Stimulated activated CD8-positive, alpha-beta memory T cell treated with anti-CD3 and anti-CD28 coated beads, Interleukin-15, amount 100 ng/mL, for 48 hours (primary cell): ENCODE results near the gene CEP350.

Experiments used
- DNase-seq, 2 donors: peaks; one replicate each; pipeline ENCODE4 v3.0.0-alpha.2; 2020; ENCODE audit warnings: low read depth in 2 of 2

Gene CEP350

GRCh38 chr1:180155182-180155682, 200.6 kb downstream of the CEP350 start:
- DNase-seq = no peak

DNA sequence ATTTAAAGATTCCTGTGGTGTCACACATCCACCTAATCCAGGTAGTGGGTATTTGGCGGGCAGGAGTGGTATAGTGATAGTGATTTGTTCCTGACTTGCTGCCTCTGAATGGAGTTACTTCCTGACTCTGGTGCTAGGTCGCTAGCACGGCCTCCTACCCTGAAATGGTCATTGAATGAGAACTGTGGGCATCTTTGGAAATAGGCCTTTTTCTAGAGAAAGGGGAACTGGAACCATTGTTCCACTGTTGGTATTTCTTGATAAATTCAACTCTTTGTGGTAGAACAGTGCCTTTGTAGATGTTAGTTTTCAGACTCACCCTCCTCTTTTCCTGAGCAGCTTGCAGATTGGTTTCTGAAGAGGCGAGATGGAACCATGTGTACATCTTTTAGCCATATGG, 201.6 kb downstream of the CEP350 start:
- DNase-seq = no peak

DNA sequence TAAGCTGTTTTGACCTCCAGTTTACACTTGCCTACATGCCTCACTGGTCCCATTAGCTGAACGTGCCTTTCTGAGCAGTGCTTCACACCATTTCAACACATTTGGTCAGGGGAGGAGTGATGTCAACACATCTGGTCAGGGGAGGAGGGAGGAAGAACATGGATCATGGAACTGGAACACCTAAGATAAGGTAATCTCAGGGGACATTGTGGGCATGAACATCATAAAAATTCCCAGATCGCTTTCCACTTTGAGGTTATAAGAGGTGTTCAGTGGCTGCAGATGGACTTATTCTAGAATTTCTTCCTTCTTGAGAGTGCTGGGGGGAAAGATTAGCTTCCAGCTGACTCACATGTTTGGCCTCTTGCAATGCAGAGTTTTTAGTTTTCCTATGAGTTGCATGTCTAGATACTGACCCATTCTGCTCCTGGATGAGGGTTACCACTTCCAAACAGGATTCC, 202.1 kb downstream of the CEP350 start:
- no peak for DNase-seq

DNA sequence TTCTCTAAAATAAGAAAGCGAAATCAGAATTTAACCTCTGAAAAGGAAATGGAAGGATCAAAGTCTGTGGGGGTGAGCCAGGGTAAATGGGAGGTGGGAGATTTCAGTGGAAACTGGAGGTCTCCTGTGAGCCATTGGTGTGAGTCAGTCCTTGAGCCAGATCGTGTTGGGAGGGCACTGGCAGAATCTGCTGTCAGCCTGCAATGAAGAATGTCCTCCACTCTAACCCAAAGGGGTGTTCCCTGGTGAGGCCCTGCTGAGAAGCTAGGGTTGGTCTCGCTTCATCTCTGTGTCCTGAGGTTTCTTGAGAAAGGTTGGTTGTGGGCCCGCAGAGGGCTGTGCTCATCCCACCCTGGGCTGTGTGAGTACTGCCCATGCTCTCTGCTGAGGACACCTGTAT, 202.5 kb downstream of the CEP350 start:
- no peak for DNase-seq

GRCh38 chr1:180157576-180158057, 203.0 kb downstream of the CEP350 start:
- no peak for DNase-seq

DNA sequence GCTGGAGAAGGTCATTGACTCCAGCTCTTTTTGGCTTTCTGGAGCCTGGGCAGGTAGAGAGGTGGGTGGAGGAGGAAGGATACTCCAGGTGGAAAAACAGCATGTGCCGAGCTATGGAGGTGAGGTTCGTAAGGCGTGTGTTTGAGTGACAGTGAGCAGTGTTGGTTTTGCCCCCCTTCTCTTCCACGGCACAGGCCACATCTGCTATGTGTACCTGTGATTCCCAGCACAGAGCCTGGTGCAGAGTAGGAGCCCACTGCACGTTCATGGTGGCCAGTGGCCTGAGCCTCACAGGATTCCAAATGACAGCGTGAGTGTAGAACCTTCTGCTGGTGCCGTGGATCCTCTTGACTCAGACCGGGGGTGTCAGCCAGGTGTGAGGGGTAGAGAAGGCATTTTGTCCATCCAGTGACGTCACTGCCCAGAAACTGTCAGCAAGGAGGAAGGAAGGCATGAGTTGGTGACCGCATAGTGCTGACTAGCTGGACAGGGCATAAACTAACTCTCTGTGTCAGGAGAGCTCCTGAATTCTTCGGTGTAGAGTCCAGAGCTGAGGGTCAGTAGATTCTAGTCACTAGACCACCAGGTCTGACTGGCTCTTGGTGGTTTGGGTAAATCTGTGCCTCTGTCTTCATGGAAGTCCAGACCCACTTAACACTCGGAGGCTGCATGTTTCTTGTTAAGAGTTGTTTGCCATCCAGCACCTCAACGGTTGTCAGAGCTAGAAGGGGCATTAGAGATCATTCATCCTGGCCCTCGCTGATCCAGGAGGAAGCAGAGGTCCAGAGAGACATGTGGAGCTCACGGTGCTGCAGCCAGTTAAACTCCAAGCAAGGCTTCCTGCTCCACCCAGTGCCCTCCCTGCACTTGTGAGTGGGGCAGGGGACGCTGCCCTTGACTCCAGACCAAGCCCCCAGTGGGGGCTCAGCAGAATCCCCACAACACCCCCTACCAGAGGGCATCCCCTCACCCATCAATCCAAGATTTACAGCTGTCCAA, 203.8 kb downstream of the CEP350 start:
- DNase-seq = no peak

- DNase-seq = no peak
Measured at GRCh38 chr1:180160357-180160756, 205.7 kb downstream of the CEP350 start.

DNA sequence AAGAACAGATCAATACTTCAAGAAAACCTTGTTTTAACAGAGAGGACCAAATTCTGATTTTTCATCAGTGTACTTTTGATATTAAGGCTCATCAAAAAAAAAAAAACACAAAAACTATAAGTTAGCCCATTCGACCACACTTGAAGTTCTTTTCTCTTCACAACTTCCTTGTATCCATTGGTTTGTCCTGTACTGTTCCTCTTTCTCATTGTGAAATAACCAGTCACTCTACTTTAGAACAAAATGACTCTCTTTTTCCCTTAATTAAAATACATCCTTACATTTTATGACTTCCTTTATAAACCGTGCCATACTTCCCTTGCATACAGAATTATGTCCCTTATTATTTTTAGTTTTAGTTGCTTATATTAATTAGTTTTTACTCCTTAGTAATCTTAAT, 208.4 kb downstream of the CEP350 start:
- no peak for DNase-seq
